IMR-90 (cell line): ENCODE measurements around the gene CELSR1. TPM values are rescaled to one million over a fixed set of nuclear protein-coding genes. Genes with fewer than 3 reads are reported as not detected.

Experiments
- ATAC-seq: fragments of 200-7000 bp; cut with Tn5 transposase; 2 replicates; pipeline ENCODE4 v1.9.1; 2020; ENCODE audit warnings: low read depth, mild to moderate bottlenecking, moderate library complexity
- BruUV-seq: library from RNA; stranded (reverse); fragments of 400-500 nt; replicated peaks from 2 replicates; lab custom pipeline; 2021; lab: Mats Ljungman, UMichigan
- CTCF ChIA-PET: fragments of 300-600 bp; formaldehyde crosslinking; extraction: SDS; loops from one replicate; lab custom pipeline; 2021; ENCODE audit warnings: antibody characterized with exemption; lab: Yijun Ruan, JAX
- POLR2A ChIA-PET: fragments of 300-600 bp; sonication (Branson Sonifier 250); formaldehyde crosslinking; loops from one replicate; lab custom pipeline; 2022; ENCODE audit warnings: antibody characterized with exemption; ENCODE audit not compliant: unreplicated experiment; lab: Charles Lee
- DNase-seq: peaks from one replicate; pipeline ENCODE4 v3.0.0; 2013
- H2AFZ ChIP-seq: replicated peaks from 2 replicates; pipeline ENCODE3; 2013; ENCODE audit warnings: low read length, mild to moderate bottlenecking; ENCODE audit not compliant: poor library complexity
- H2AK5ac ChIP-seq: 2 replicates; pipeline ENCODE4 v1.6.1; 2013; ENCODE audit warnings: low read depth, low read length, inconsistent platforms
- H2AK9ac ChIP-seq: replicated peaks from 2 replicates; pipeline ENCODE3; 2013; ENCODE audit warnings: mild to moderate bottlenecking, low read depth, low read length, moderate library complexity; ENCODE audit not compliant: poor library complexity
- H2BK120ac ChIP-seq: 2 replicates; pipeline ENCODE4 v1.6.1; 2013; ENCODE audit warnings: low read depth, low read length, inconsistent platforms
- H2BK15ac ChIP-seq: 3 replicates; pipeline ENCODE4 v1.6.1; 2013; ENCODE audit warnings: low read depth, low read length, inconsistent platforms
- H2BK20ac ChIP-seq: 2 replicates; pipeline ENCODE4 v1.6.1; 2013; ENCODE audit warnings: low read depth, mild to moderate bottlenecking, inconsistent platforms, low read length, moderate library complexity
- H2BK5ac ChIP-seq: 2 replicates; pipeline ENCODE4 v1.6.1; 2013; ENCODE audit warnings: mild to moderate bottlenecking, low read depth, low read length, inconsistent platforms; ENCODE audit not compliant: poor library complexity, severe bottlenecking
- H3K14ac ChIP-seq: replicated peaks from 2 replicates; pipeline ENCODE4 v1.6.1; 2013; ENCODE audit warnings: low read depth, low read length, inconsistent platforms
- H3K18ac ChIP-seq: 2 replicates; pipeline ENCODE4 v1.6.1; 2013; ENCODE audit warnings: low read depth, low read length, control low read depth
- H3K23ac ChIP-seq: 2 replicates; pipeline ENCODE4 v1.6.1; 2013; ENCODE audit warnings: low read depth, low read length, inconsistent platforms
- H3K27ac ChIP-seq: 2 replicates; pipeline ENCODE4 v1.5.1; 2013; ENCODE audit warnings: mild to moderate bottlenecking, control low read depth, low read length; ENCODE audit not compliant: insufficient read depth
- H3K27me3 ChIP-seq: 2 replicates; pipeline ENCODE4 v1.6.1; 2013; ENCODE audit warnings: low read length; ENCODE audit not compliant: control insufficient read depth, insufficient read depth
- H3K36me3 ChIP-seq: 2 replicates; pipeline ENCODE4 v1.6.1; 2013; ENCODE audit warnings: low read length, mixed read lengths; ENCODE audit not compliant: control insufficient read depth, insufficient read depth
- H3K4ac ChIP-seq: 2 replicates; pipeline ENCODE4 v1.6.1; 2013; ENCODE audit warnings: low read depth, low read length, inconsistent platforms
- H3K4me1 ChIP-seq: 2 replicates; pipeline ENCODE4 v1.6.1; 2013; ENCODE audit warnings: low read length, mixed read lengths; ENCODE audit not compliant: control insufficient read depth, insufficient read depth
- H3K4me2 ChIP-seq: 2 replicates; pipeline ENCODE4 v1.6.1; 2013; ENCODE audit warnings: low read depth, mild to moderate bottlenecking, control low read depth, low read length, moderate library complexity
- H3K4me3 ChIP-seq: 2 replicates; pipeline ENCODE4 v1.5.1; 2013; ENCODE audit warnings: low read depth, mild to moderate bottlenecking, control low read depth, low read length, moderate library complexity; ENCODE audit not compliant: insufficient read depth
- H3K56ac ChIP-seq: 2 replicates; pipeline ENCODE4 v1.6.1; 2013; ENCODE audit warnings: low read length, inconsistent platforms; ENCODE audit not compliant: insufficient read depth; ENCODE audit errors: extremely low read depth
- H3K79me1 ChIP-seq, 2 experiments: 2 replicates each; pipeline ENCODE4 v1.6.1; 2013; ENCODE audit warnings: low read length in 2 of 2, inconsistent platforms in 1 of 2, low read depth in 1 of 2
- H3K9ac ChIP-seq: 2 replicates; pipeline ENCODE4 v1.6.1; 2013; ENCODE audit warnings: low read depth, low read length, control low read depth
- H3K9me1 ChIP-seq: 2 replicates; pipeline ENCODE4 v1.6.1; 2013; ENCODE audit warnings: low read length, inconsistent platforms; ENCODE audit not compliant: insufficient read depth
- H3K9me3 ChIP-seq: 2 replicates; pipeline ENCODE4 v1.6.1; 2013; ENCODE audit warnings: low read length; ENCODE audit not compliant: control insufficient read depth, insufficient read depth
- H4K20me1 ChIP-seq: 2 replicates; pipeline ENCODE4 v1.6.1; 2013; ENCODE audit warnings: low read length, inconsistent platforms; ENCODE audit not compliant: insufficient read depth
- H4K5ac ChIP-seq: 2 replicates; pipeline ENCODE4 v1.6.1; 2013; ENCODE audit warnings: mild to moderate bottlenecking, low read depth, low read length, control low read depth
- H4K8ac ChIP-seq, 2 experiments: 2 replicates each; pipeline ENCODE4 v1.6.1; 2013; ENCODE audit warnings: low read depth in 2 of 2, low read length in 2 of 2, control low read depth in 1 of 2, inconsistent platforms in 1 of 2
- H4K91ac ChIP-seq: 2 replicates; pipeline ENCODE4 v1.6.1; 2013; ENCODE audit warnings: low read depth, low read length, inconsistent platforms; ENCODE audit not compliant: insufficient read depth
- BHLHE40 ChIP-seq: fragments of 150-350 bp; IDR thresholded peaks from 2 replicates; pipeline ENCODE4 v1.6.1; 2016; ENCODE audit warnings: mild to moderate bottlenecking, low read depth, low read length
- CEBPB ChIP-seq: IDR thresholded peaks from 2 replicates; pipeline ENCODE4 v1.6.1; 2012; ENCODE audit warnings: low read depth, low read length, improper control_type of control experiment
- CHD1 ChIP-seq: IDR thresholded peaks from 2 replicates; pipeline ENCODE4 v1.6.1; 2012; ENCODE audit warnings: low read depth, low read length, improper control_type of control experiment
- CTCF ChIP-seq: conservative IDR thresholded peaks from 2 replicates; pipeline ENCODE4 v1.5.1; 2012; ENCODE audit warnings: mild to moderate bottlenecking, low read depth, low read length, improper control_type of control experiment
- ELK1 ChIP-seq: fragments of 150-350 bp; IDR thresholded peaks from 2 replicates; pipeline ENCODE4 v1.6.1; 2016; ENCODE audit warnings: low read depth, mild to moderate bottlenecking, low read length, moderate library complexity, borderline replicate concordance
- FOS ChIP-seq: fragments of 150-350 bp; IDR thresholded peaks from 2 replicates; pipeline ENCODE4 v1.6.1; 2016; ENCODE audit warnings: low read depth, low read length
- MAFK ChIP-seq: IDR thresholded peaks from 2 replicates; pipeline ENCODE4 v1.6.1; 2012; ENCODE audit warnings: low read depth, low read length, improper control_type of control experiment
- MAZ ChIP-seq: IDR thresholded peaks from 2 replicates; pipeline ENCODE4 v1.6.1; 2012; ENCODE audit warnings: low read depth, mild to moderate bottlenecking, low read length, improper control_type of control experiment, moderate library complexity, borderline replicate concordance
- MXI1 ChIP-seq: IDR thresholded peaks from 2 replicates; pipeline ENCODE4 v1.6.1; 2012; ENCODE audit warnings: low read depth, mild to moderate bottlenecking, low read length, moderate library complexity, borderline replicate concordance
- NFE2L2 ChIP-seq: fragments of 150-350 bp; IDR thresholded peaks from 2 replicates; pipeline ENCODE4 v1.6.1; 2016; ENCODE audit warnings: low read depth, mild to moderate bottlenecking, low read length
- POLR2A ChIP-seq: IDR thresholded peaks from 2 replicates; pipeline ENCODE4 v1.6.1; 2012; ENCODE audit warnings: mild to moderate bottlenecking, low read depth, low read length
- RAD21 ChIP-seq: IDR thresholded peaks from 2 replicates; pipeline ENCODE4 v1.6.1; 2012; ENCODE audit warnings: low read length, improper control_type of control experiment
- RCOR1 ChIP-seq: IDR thresholded peaks from 2 replicates; pipeline ENCODE4 v1.6.1; 2012; ENCODE audit warnings: mild to moderate bottlenecking, low read length, improper control_type of control experiment; ENCODE audit not compliant: insufficient replicate concordance
- RFX5 ChIP-seq: IDR thresholded peaks from 2 replicates; pipeline ENCODE4 v1.8.0; 2012; ENCODE audit warnings: low read depth, mild to moderate bottlenecking, low read length, moderate library complexity
- SMC3 ChIP-seq: fragments of 150-350 bp; IDR thresholded peaks from 2 replicates; pipeline ENCODE4 v1.6.1; 2016; ENCODE audit warnings: low read depth, mild to moderate bottlenecking, antibody characterized with exemption, low read length, moderate library complexity
- USF2 ChIP-seq: fragments of 150-350 bp; IDR thresholded peaks from 2 replicates; pipeline ENCODE4 v1.6.1; 2017; ENCODE audit warnings: mild to moderate bottlenecking, antibody characterized with exemption, low read length, low read depth
- WGBS, 2 experiments: methylation state at CpG; one replicate each; pipeline versions ENCODE4 v1.1.5 to v1.1.7; 2013; ENCODE audit warnings: missing lambda C conversion rate in 2 of 2; ENCODE audit not compliant: insufficient read length in 1 of 2; ENCODE audit errors: extremely low coverage in 2 of 2; 5-methylcytosine and 5-hydroxymethylcytosine counted together
- dilution Hi-C: fragments of 300-500 bp; cut with HindIII; formaldehyde crosslinking; loops from one replicate; pipeline ENCODE4 v1.14.3; 2018; ENCODE audit warnings: low sequenced_read_pairs; ENCODE audit not compliant: unreplicated experiment
- in situ Hi-C: fragments of 300-500 bp; cut with MboI; formaldehyde crosslinking; loops from 3 replicates; pipeline ENCODE4 v1.14.3; 2019; ENCODE audit warnings: low sequenced_read_pairs, inconsistent platforms, mixed read lengths
- intact Hi-C: fragments of 100-400 bp; cut with micrococcal nuclease; formaldehyde crosslinking; loops from 2 replicates; pipeline ENCODE4 v1.10.0; 2022
- polyA plus RNA-seq, 3 experiments: library from polyadenylated mRNA; depleted of rRNA; stranded (reverse); fragments of >200 nt; gene quantifications; 2 replicates each; pipeline ENCODE4 v1.2.3, GENCODE V29; 2012; ENCODE audit warnings: low replicate concordance in 1 of 3
- total RNA-seq: library from RNA; depleted of rRNA; stranded (reverse); fragments of >200 nt; gene quantifications from 2 replicates; pipeline ENCODE4 v1.2.3, GENCODE V29; 2012

The CELSR1 gene
- total and polyA plus RNA-seq, 2 of the 4 experiments (the other 2 are of a cell fraction) = 0.36 to 0.82 TPM

GRCh38 chr22:46340676-46341075 lies 196.7 kb downstream of the CELSR1 start:
- no peak overlapping the region for H2BK15ac ChIP-seq
- no peak overlapping the region for H3K4me2 ChIP-seq
- H3K56ac ChIP-seq = no peak overlapping the region
- H3K4ac ChIP-seq = no peak overlapping the region
- CTCF ChIA-PET = no interaction called here
- dilution Hi-C loops = no loop called here
- H4K20me1 ChIP-seq = peaks cover 9% of the 10 kb centered on the region; the same call in 1 of the 2 replicates
- H3K9ac ChIP-seq = no peak overlapping the region
- no peak overlapping the region for H4K5ac ChIP-seq
- H2BK5ac ChIP-seq = no peak overlapping the region
- no peak overlapping the region for H2AFZ ChIP-seq
- WGBS, 2 experiments = 96% methylated on average over 9 of the region's 13 CpGs; no CpG with 5 or more reads in 1 of the 2 experiments
- in situ Hi-C loops = no loop called here
- peaks cover 2% of the 10 kb centered on the region; the same call in 1 of the 2 replicates for H3K4me1 ChIP-seq
- BruUV-seq = no TSS peak
- no peak overlapping the region for H2BK120ac ChIP-seq
- no peak overlapping the region for H2BK20ac ChIP-seq
- no peak for TF ChIP-seq RCOR1
- no peak for TF ChIP-seq SMC3
- no peak for TF ChIP-seq CHD1
- TF ChIP-seq BHLHE40 = no peak
- TF ChIP-seq CEBPB = no peak
- no peak for TF ChIP-seq MXI1
- TF ChIP-seq ELK1 = no peak
- TF ChIP-seq MAZ = no peak
- TF ChIP-seq USF2 = no peak
- TF ChIP-seq RFX5 = no peak
- TF ChIP-seq NFE2L2 = no peak
- TF ChIP-seq MAFK = no peak
- no peak for TF ChIP-seq CTCF
- TF ChIP-seq FOS = no peak
- TF ChIP-seq POLR2A = no peak
- TF ChIP-seq RAD21 = no peak
- H4K91ac ChIP-seq = no peak overlapping the region
- ATAC-seq (no peak), DNase-seq (no peak)
- H3K9me3 ChIP-seq = no peaks in the 10 kb centered on the region
- POLR2A ChIA-PET = no interaction called here
- H3K27me3 ChIP-seq = no peaks in the 10 kb centered on the region
- no peak overlapping the region for H3K18ac ChIP-seq
- H4K8ac ChIP-seq = no peak overlapping the region
- peaks cover 44 to 47% of the 10 kb centered on the region in 2 experiments for H3K79me1 ChIP-seq
- no peak overlapping the region for H3K27ac ChIP-seq
- H3K9me1 ChIP-seq = peaks cover 6% of the 10 kb centered on the region; the same call in 1 of the 2 replicates
- peaks cover 56% of the 10 kb centered on the region for H3K36me3 ChIP-seq
- intact Hi-C loops = no loop called here
- no peak overlapping the region for H2AK9ac ChIP-seq
- H3K14ac ChIP-seq = no peak overlapping the region
- no peak overlapping the region for H2AK5ac ChIP-seq
- H3K4me3 ChIP-seq = no peak overlapping the region
- H3K23ac ChIP-seq = no peak overlapping the region
